Duodenal mucosa (tissue), 2 donors: ENCODE results near the gene CDH13.

Experiments used
- H3K27ac ChIP-seq: one replicate; pipeline ENCODE4 v1.7.0; 2013; ENCODE audit warnings: low read depth, low read length
- H3K27me3 ChIP-seq, 2 donors: one replicate each; pipeline ENCODE4 v1.7.0; 2013; ENCODE audit warnings: low read length in 2 of 2, control low read depth in 1 of 2; ENCODE audit not compliant: insufficient read depth in 2 of 2, control insufficient read depth in 1 of 2
- H3K36me3 ChIP-seq, 2 donors: one replicate each; pipeline ENCODE4 v1.7.0; 2013; ENCODE audit warnings: low read length in 2 of 2, control low read depth in 1 of 2; ENCODE audit not compliant: insufficient read depth in 2 of 2, control insufficient read depth in 1 of 2
- H3K4me1 ChIP-seq, 2 donors: one replicate each; pipeline ENCODE4 v1.7.0; 2013; ENCODE audit warnings: low read length in 2 of 2, control low read depth in 1 of 2; ENCODE audit not compliant: insufficient read depth in 2 of 2, control insufficient read depth in 1 of 2
- H3K4me3 ChIP-seq, 2 donors: one replicate each; pipeline ENCODE4 v1.7.0; 2013; ENCODE audit warnings: low read length in 2 of 2, low read depth in 1 of 2
- H3K9ac ChIP-seq, 2 donors: one replicate each; pipeline ENCODE4 v1.7.0; 2013; ENCODE audit warnings: low read length in 2 of 2, low read depth in 1 of 2
- H3K9me3 ChIP-seq, 2 donors: one replicate each; pipeline ENCODE4 v1.7.0; 2013; ENCODE audit warnings: low read length in 2 of 2, control low read depth in 1 of 2; ENCODE audit not compliant: control insufficient read depth in 1 of 2

The CDH13 gene

GRCh38 chr16:83847371-83848225 is 1220.8 kb downstream of the CDH13 start:
- Histone ChIP-seq H3K27me3 (no peaks in the 10 kb centered on the region), H3K4me1 (peaks cover 12% of the 10 kb centered on the region in 2 donors), H3K9me3 (no peaks in the 10 kb centered on the region), H3K4me3 (no peak overlapping the region), H3K9ac (no peak overlapping the region), H3K36me3 (no peaks in the 10 kb centered on the region), H3K27ac (no peak overlapping the region)

DNA sequence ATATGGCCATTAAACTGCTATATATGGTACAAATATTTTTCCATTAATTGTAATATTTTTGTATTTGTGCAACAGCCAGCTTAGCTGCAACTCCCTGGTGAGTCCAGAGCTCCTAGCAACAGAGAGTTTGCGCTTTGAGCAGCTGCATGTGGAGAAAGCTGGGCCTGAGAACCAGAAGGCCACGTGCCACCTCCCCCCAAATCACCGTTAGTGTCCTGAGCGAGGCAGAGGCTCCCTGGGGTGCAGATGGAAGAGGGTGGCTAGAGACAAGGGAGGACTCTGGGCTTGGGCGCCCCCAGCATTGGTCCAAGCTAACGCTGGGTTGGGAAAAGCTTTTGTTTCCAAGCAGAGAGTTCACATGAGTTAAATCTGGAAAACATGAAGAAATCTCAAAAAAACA is 1222.7 kb downstream of the CDH13 start:
- Histone ChIP-seq H3K36me3 (no peaks in the 10 kb centered on the region), H3K4me3 (no peak overlapping the region), H3K27me3 (no peaks in the 10 kb centered on the region), H3K4me1 (peaks cover 7 to 12% of the 10 kb centered on the region in 2 donors), H3K9me3 (no peaks in the 10 kb centered on the region), H3K9ac (no peak overlapping the region), H3K27ac (no peak overlapping the region)
